Spleen (tissue), 11 donors: ENCODE data around the gene NKD1. TPM values are rescaled to one million over a fixed set of nuclear protein-coding genes. Genes with fewer than 3 reads are reported as not detected.
A peak's percentile ranks its signal among the peaks of the same experiment; 100 is the strongest.
"Not testable (repeated sequence)": the region's sequence is repeated elsewhere in the genome, so short reads cannot be mapped to it uniquely, and the experiment has no call there.

Source experiments
- DNase-seq: peaks from one replicate; pipeline ENCODE4 v3.0.0-alpha.2; 2020
- H3K27ac ChIP-seq, 8 donors: fragments of 200-600 bp; sonication (generic) in 7 of 8; 1 replicate in 4 of 8; 2 replicates in 4 of 8; pipeline versions ENCODE4 v1.5.0 to v1.8.0; 2016 to 2021; ENCODE audit warnings: inconsistent platforms in 4 of 8, mild to moderate bottlenecking in 4 of 8, moderate library complexity in 1 of 8
- H3K27me3 ChIP-seq, 7 donors: fragments of 200-600 bp; sonication (generic) in 6 of 7; replicated peaks in 1 of 7; 1 replicate in 4 of 7; 2 replicates in 3 of 7; pipeline versions ENCODE4 v1.5.0 to v1.8.0; 2016 to 2021; ENCODE audit warnings: inconsistent platforms in 3 of 7, mild to moderate bottlenecking in 1 of 7
- H3K36me3 ChIP-seq, 6 donors: fragments of 200-600 bp; sonication (generic) in 5 of 6; 1 replicate in 4 of 6; 2 replicates in 2 of 6; pipeline versions ENCODE4 v1.5.0 to v1.8.0; 2016 to 2021; ENCODE audit warnings: inconsistent platforms in 2 of 6
- H3K4me1 ChIP-seq, 6 donors: fragments of 200-600 bp; sonication (generic) in 5 of 6; 1 replicate in 3 of 6; 2 replicates in 3 of 6; pipeline versions ENCODE4 v1.5.0 to v1.8.0; 2016 to 2021; ENCODE audit warnings: inconsistent platforms in 3 of 6
- H3K4me3 ChIP-seq, 8 donors: fragments of 200-600 bp; sonication (generic) in 7 of 8; 1 replicate in 4 of 8; 2 replicates in 4 of 8; pipeline versions ENCODE4 v1.5.0 to v1.8.0; 2016 to 2021; ENCODE audit warnings: inconsistent platforms in 4 of 8, mild to moderate bottlenecking in 4 of 8, moderate library complexity in 2 of 8
- H3K9me3 ChIP-seq, 8 donors: fragments of 200-600 bp; sonication (generic) in 7 of 8; 1 replicate in 4 of 8; 2 replicates in 4 of 8; pipeline versions ENCODE4 v1.5.0 to v1.8.0; 2016 to 2021; ENCODE audit warnings: inconsistent platforms in 4 of 8
- CTCF ChIP-seq, 11 experiments: fragments of 200-600 bp in 7 of 11; fragments of 450-650 bp in 4 of 11; sonication (generic) in 4 of 11; IDR thresholded peaks in 8 of 11; conservative IDR thresholded peaks in 3 of 11; 1 replicate in 7 of 11; 2 replicates in 4 of 11; pipeline versions ENCODE4 v1.4.0 to v1.8.0; 2016 to 2021; ENCODE audit warnings: antibody characterized with exemption in 11 of 11, inconsistent platforms in 4 of 11, mild to moderate bottlenecking in 1 of 11
- POLR2A ChIP-seq, 3 donors: fragments of 450-650 bp; IDR thresholded peaks; one replicate each; pipeline ENCODE4 v1.5.1; 2017; ENCODE audit warnings: antibody characterized with exemption in 3 of 3, mild to moderate bottlenecking in 1 of 3
- POLR2AphosphoS5 ChIP-seq, 3 donors: sonication (generic); formaldehyde crosslinking; IDR thresholded peaks; one replicate each; pipeline ENCODE4 v1.5.1; 2017; ENCODE audit warnings: antibody characterized with exemption in 3 of 3
- WGBS, 5 donors: extraction: QIAGEN DNeasy Blood & Tissue Kit in 3 of 5; methylation state at CpG; one replicate each; pipeline versions ENCODE4 v1.1.5 to v1.1.7; 2013 to 2018; 5-methylcytosine and 5-hydroxymethylcytosine counted together
- intact Hi-C: fragments of 100-400 bp; cut with DNase I; formaldehyde crosslinking; loops from one replicate; pipeline ENCODE4 v1.15.0; 2023; ENCODE audit warnings: low total_unique reads
- polyA plus RNA-seq, 3 donors: library from polyadenylated mRNA; stranded (reverse); fragments of 200-250 nt; gene quantifications; one replicate each; pipeline ENCODE4 v1.2.1, GENCODE V29; 2013
- total RNA-seq, 7 donors: library from RNA; depleted of rRNA in 3 of 7; stranded (reverse); fragments of >200 nt in 3 of 7; fragmentation: NEBNext Ultra II Directional in 4 of 7; extraction: Animal tissue kit (Norgen Biotek cat#: 25700) in 4 of 7; gene quantifications; one replicate each; pipeline versions ENCODE4 v1.1.0 to v1.2.1, GENCODE V29; 2016 to 2021
- donor health status: healthy with polysubstance abuse.
- donor health status: DM: no; HTN: no; CAD: no; lungs with moderate emphysema.
- donor health status: DM: no; HTN: no; CAD: no.
- donor health status: Bipolar disorder and iron deficiency.
- donor health status: healthy.
- donor health status: DM: no; HTN: no; CAD: no.
- donor health status: DM: yes; HTN: yes; CAD: no.

Gene NKD1
- total and polyA plus RNA-seq, 10 donors: 0.11 to 15.2 (median 3.6) TPM

DNA sequence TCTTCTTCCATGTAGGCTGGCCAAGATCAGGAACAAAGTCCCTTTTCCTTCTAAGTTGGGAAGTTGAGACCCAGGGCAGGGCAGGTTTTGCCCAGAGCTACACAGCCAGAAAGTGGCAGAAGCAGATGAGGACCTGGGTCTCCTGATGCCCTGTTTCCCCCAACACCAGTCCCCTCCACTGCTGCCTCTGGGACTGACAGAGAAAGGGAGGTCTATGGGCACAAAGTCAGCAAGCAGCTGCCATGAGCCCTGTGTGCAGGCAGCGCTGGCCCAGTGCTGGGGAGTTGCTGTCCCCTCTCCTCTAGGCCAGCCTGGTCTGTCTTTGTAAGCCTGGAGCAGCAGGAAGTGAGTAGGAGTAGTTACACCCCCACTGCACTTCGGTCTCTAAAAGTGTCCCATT is 46.9 kb upstream of the NKD1 start:
- no peaks in the 10 kb centered on the region for H3K27me3 ChIP-seq
- no peak for TF ChIP-seq CTCF (IDR thresholded peaks at IDR 0.05 in 8 of 11, conservative IDR thresholded peaks at IDR 0.05 in 3 of 11)
- no peak for TF ChIP-seq POLR2AphosphoS5 (IDR thresholded peaks at IDR 0.05)
- no peak for TF ChIP-seq POLR2A (IDR thresholded peaks at IDR 0.05)
- H3K4me3 ChIP-seq: no peak overlapping the region
- H3K36me3 ChIP-seq: no peaks in the 10 kb centered on the region
- peaks cover 0 to 9% (median 0%) of the 10 kb centered on the region in 6 donors for H3K4me1 ChIP-seq
- no peak overlapping the region for H3K27ac ChIP-seq
- 67 to 88% (median 79%) methylated on average over 2 of the region's 2 CpGs for WGBS, 5 donors
- peaks cover 0 to 8% (median 0%) of the 10 kb centered on the region in 8 donors for H3K9me3 ChIP-seq
- intact Hi-C loops: no loop called here
- no peak for DNase-seq

GRCh38 chr16:50501986-50502615 is 46.1 kb upstream of the NKD1 start:
- no peak for DNase-seq
- H3K27ac ChIP-seq: peak overlapping the region in 1 of 8 donors; percentile 27
- no peaks in the 10 kb centered on the region for H3K36me3 ChIP-seq
- H3K4me3 ChIP-seq: no peak overlapping the region
- 84 to 90% (median 88%) methylated on average over 5 of the region's 5 CpGs for WGBS, 5 donors
- no peaks in the 10 kb centered on the region for H3K27me3 ChIP-seq
- no peak for TF ChIP-seq POLR2AphosphoS5 (IDR thresholded peaks at IDR 0.05)
- no peak for TF ChIP-seq CTCF (IDR thresholded peaks at IDR 0.05 in 8 of 11, conservative IDR thresholded peaks at IDR 0.05 in 3 of 11)
- TF ChIP-seq POLR2A (IDR thresholded peaks at IDR 0.05): no peak
- H3K4me1 ChIP-seq: peaks cover 0 to 9% (median 0%) of the 10 kb centered on the region in 6 donors
- intact Hi-C loops: no loop called here
- H3K9me3 ChIP-seq: peaks cover 0 to 8% (median 0%) of the 10 kb centered on the region in 8 donors

DNA sequence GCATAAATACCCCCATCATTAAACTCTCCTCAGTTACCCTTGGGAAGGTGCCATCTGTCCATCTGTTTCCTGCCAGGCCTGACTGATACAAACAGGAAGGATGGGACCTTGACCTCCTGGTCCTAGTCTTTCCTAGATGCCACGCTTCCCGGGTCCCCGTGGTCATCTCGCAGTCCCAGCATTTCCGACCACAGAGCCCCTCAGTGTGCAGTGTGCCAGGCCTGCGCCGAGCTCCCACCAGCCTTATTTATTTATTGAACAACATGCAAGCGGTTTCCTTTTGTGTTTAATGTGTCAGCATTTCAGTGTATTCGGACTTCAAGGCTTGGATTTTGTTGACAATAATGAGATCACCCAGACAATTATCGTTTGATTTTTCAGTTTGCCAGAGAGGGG is 45.6 kb upstream of the NKD1 start:
- Histone ChIP-seq H3K36me3 (no peaks in the 10 kb centered on the region), H3K4me3 (no peak overlapping the region), H3K27me3 (no peaks in the 10 kb centered on the region), H3K9me3 (peaks cover 0 to 8% (median 0%) of the 10 kb centered on the region in 8 donors), H3K4me1 (peaks cover 0 to 9% (median 0%) of the 10 kb centered on the region in 6 donors), H3K27ac (no peak overlapping the region)
- intact Hi-C loops: no loop called here
- DNase-seq: no peak
- TF ChIP-seq POLR2A (IDR thresholded peaks at IDR 0.05) (no peak), POLR2AphosphoS5 (IDR thresholded peaks at IDR 0.05) (peak; percentile 46 to 73 (median 65))
- 51 to 64% (median 58%) methylated on average over 10 of the region's 10 CpGs for WGBS, 5 donors

- H3K36me3 ChIP-seq, H3K27ac ChIP-seq, H3K4me3 ChIP-seq, H3K4me1 ChIP-seq, DNase-seq, H3K9me3 ChIP-seq, intact Hi-C loops, H3K27me3 ChIP-seq: not testable (repeated sequence)
- 87 to 95% (median 87%) methylated on average over 8 of the region's 8 CpGs for WGBS, 5 donors
Observed at GRCh38 chr16:50503868-50504531, 44.2 kb upstream of the NKD1 start.

GRCh38 chr16:50505115-50505514 is 43.1 kb upstream of the NKD1 start:
- intact Hi-C loops: no loop called here
- H3K36me3 ChIP-seq: no peaks in the 10 kb centered on the region
- no peak overlapping the region for H3K27ac ChIP-seq
- WGBS, 5 donors: 85 to 90% (median 88%) methylated on average over 5 of the region's 5 CpGs
- peaks cover 0 to 8% (median 0%) of the 10 kb centered on the region in 8 donors for H3K9me3 ChIP-seq
- no peak overlapping the region for H3K4me3 ChIP-seq
- TF ChIP-seq POLR2A (IDR thresholded peaks at IDR 0.05): no peak
- no peak for TF ChIP-seq POLR2AphosphoS5 (IDR thresholded peaks at IDR 0.05)
- TF ChIP-seq CTCF (IDR thresholded peaks at IDR 0.05 in 8 of 11, conservative IDR thresholded peaks at IDR 0.05 in 3 of 11): no peak
- no peak for DNase-seq
- no peaks in the 10 kb centered on the region for H3K27me3 ChIP-seq
- H3K4me1 ChIP-seq: peaks cover 0 to 9% (median 0%) of the 10 kb centered on the region in 6 donors
